Endothelial cell of umbilical vein (primary cell): ENCODE results near the gene BANF2. TPM values are rescaled to one million over a fixed set of nuclear protein-coding genes. Genes with fewer than 3 reads are reported as not detected.

ENCODE experiments used
- BruUV-seq: library from RNA; stranded (reverse); fragments of 400-500 nt; replicated peaks from 2 replicates; lab custom pipeline; 2021; lab: Mats Ljungman, UMichigan
- CTCF ChIA-PET: fragments of 300-600, 350-600 bp; sonication (Branson Sonifier 250); formaldehyde crosslinking; loops from one replicate; lab custom pipeline; 2021; ENCODE audit warnings: antibody characterized with exemption, inconsistent platforms; lab: Charles Lee
- POLR2A ChIA-PET: fragments of 300-600, 350-600 bp; sonication (Branson Sonifier 250); formaldehyde crosslinking; loops from one replicate; lab custom pipeline; 2021; ENCODE audit warnings: antibody characterized with exemption, inconsistent platforms; lab: Charles Lee
- DNase-seq: peaks from one replicate; pipeline ENCODE4 v3.0.0-alpha.2; 2011; ENCODE audit warnings: low read depth, low spot score
- FAIRE-seq: peaks from 2 replicates; lab custom pipeline; 2011; peaks lifted over from hg19 to GRCh38; lab: Jason Lieb, UNC
- H2AFZ ChIP-seq: 2 replicates; pipeline ENCODE4 v1.6.0; 2012; ENCODE audit warnings: low read depth, low read length, control low read depth, inconsistent platforms
- H3K27ac ChIP-seq: 2 replicates; pipeline ENCODE4 v1.5.1; 2011; ENCODE audit warnings: low read depth, mild to moderate bottlenecking, control low read depth, low read length, moderate library complexity; ENCODE audit not compliant: insufficient read depth
- H3K27me3 ChIP-seq, 2 experiments: 2 replicates each; pipeline versions ENCODE4 v1.6.0 to v1.6.1; 2011; ENCODE audit warnings: low read length in 2 of 2, mixed read lengths in 1 of 2; ENCODE audit not compliant: control insufficient read depth in 2 of 2, insufficient read depth in 2 of 2
- H3K36me3 ChIP-seq, 2 experiments: 2 replicates in 1 of 2; 3 replicates in 1 of 2; pipeline ENCODE4 v1.5.1; 2011; ENCODE audit warnings: low read length in 2 of 2, mild to moderate bottlenecking in 1 of 2, moderate library complexity in 1 of 2; ENCODE audit not compliant: control insufficient read depth in 2 of 2, insufficient read depth in 2 of 2; ENCODE audit errors: extremely low read depth in 1 of 2
- H3K4me1 ChIP-seq: 3 replicates; pipeline ENCODE4 v1.5.1; 2011; ENCODE audit warnings: mild to moderate bottlenecking, low read length; ENCODE audit not compliant: control insufficient read depth, insufficient read depth; ENCODE audit errors: extremely low read depth
- H3K4me2 ChIP-seq: 2 replicates; pipeline ENCODE4 v1.6.1; 2011; ENCODE audit warnings: low read length, control low read depth, mixed read lengths; ENCODE audit not compliant: insufficient read depth
- H3K4me3 ChIP-seq, 3 experiments: fragments of 200-600 bp in 1 of 3; sonication (generic), shearing (Covaris generic) in 1 of 3; replicated peaks in 1 of 3; 2 replicates each; pipeline ENCODE4 v1.5.1; 2011 to 2016; ENCODE audit warnings: control low read depth in 3 of 3, low read length in 3 of 3, mild to moderate bottlenecking in 2 of 3, inconsistent platforms in 1 of 3, low read depth in 1 of 3, moderate library complexity in 1 of 3; ENCODE audit not compliant: insufficient read depth in 1 of 3
- H3K79me2 ChIP-seq: 2 replicates; pipeline ENCODE4 v1.6.0; 2012; ENCODE audit warnings: low read length, inconsistent platforms; ENCODE audit not compliant: control insufficient read depth, insufficient read depth
- H3K9ac ChIP-seq: replicated peaks from 2 replicates; pipeline ENCODE3; 2011; ENCODE audit warnings: low read length, control low read depth; ENCODE audit not compliant: insufficient read depth; ENCODE audit errors: extremely low read depth
- H3K9me1 ChIP-seq: replicated peaks from 3 replicates; pipeline ENCODE4 v1.6.0; 2011; ENCODE audit warnings: mild to moderate bottlenecking, low read length; ENCODE audit not compliant: control insufficient read depth, insufficient read depth; ENCODE audit errors: extremely low read depth
- H3K9me3 ChIP-seq: replicated peaks from 2 replicates; pipeline ENCODE4 v1.5.1; 2012; ENCODE audit warnings: low read length, inconsistent platforms; ENCODE audit not compliant: control insufficient read depth, insufficient read depth
- H4K20me1 ChIP-seq: replicated peaks from 2 replicates; pipeline ENCODE3; 2011; ENCODE audit warnings: mild to moderate bottlenecking, low read length; ENCODE audit not compliant: control insufficient read depth, insufficient read depth; ENCODE audit errors: extremely low read depth
- EZH2 ChIP-seq: IDR thresholded peaks from 2 replicates; pipeline ENCODE4 v1.6.1; 2012; ENCODE audit warnings: borderline replicate concordance, low read depth, mild to moderate bottlenecking, moderate library complexity, low read length, inconsistent platforms; ENCODE audit not compliant: severe bottlenecking
- FOS ChIP-seq: IDR thresholded peaks from 2 replicates; pipeline ENCODE4 v1.6.1; 2011; ENCODE audit warnings: mild to moderate bottlenecking, low read length, moderate library complexity, borderline replicate concordance; ENCODE audit not compliant: insufficient read depth
- GATA2 ChIP-seq: IDR thresholded peaks from 2 replicates; pipeline ENCODE4 v1.7.0; 2011; ENCODE audit warnings: low read depth, mild to moderate bottlenecking, moderate library complexity, mixed read lengths, low read length; ENCODE audit not compliant: insufficient read length, insufficient read depth
- JUN ChIP-seq: IDR thresholded peaks from 2 replicates; pipeline ENCODE4 v1.6.1; 2011; ENCODE audit warnings: borderline replicate concordance, low read depth; ENCODE audit not compliant: insufficient read length, insufficient read depth
- MYC ChIP-seq: IDR thresholded peaks from one replicate; pipeline ENCODE4 v1.6.1; 2011; ENCODE audit warnings: mild to moderate bottlenecking, low read depth, low read length
- POLR2A ChIP-seq: IDR thresholded peaks from 2 replicates; pipeline ENCODE4 v1.6.1; 2012; ENCODE audit warnings: low read depth, mild to moderate bottlenecking, control low read depth, low read length
- POLR2AphosphoS5 ChIP-seq: IDR thresholded peaks from 2 replicates; pipeline ENCODE4 v1.6.1; 2012; ENCODE audit warnings: low read depth, mild to moderate bottlenecking, control low read depth, low read length, moderate library complexity; ENCODE audit not compliant: insufficient read depth
- dilution Hi-C: fragments of 300-500 bp; cut with MboI; formaldehyde crosslinking; loops from one replicate; pipeline ENCODE4 v1.15.0; 2019; ENCODE audit warnings: low sequenced_read_pairs; ENCODE audit not compliant: extremely low pct_ligation_motif_present
- intact Hi-C: fragments of 100-400 bp; cut with micrococcal nuclease; formaldehyde crosslinking; loops from one replicate; pipeline ENCODE4 v1.10.0; 2022
- polyA plus RNA-seq, 4 experiments: library from polyadenylated mRNA; depleted of rRNA in 3 of 4; stranded (reverse) in 3 of 4; unstranded in 1 of 4; fragments of >200 nt; gene quantifications; 2 replicates each; pipeline versions ENCODE4 v1.2.1 to v1.2.3, GENCODE V29; 2011 to 2012; ENCODE audit warnings: missing spikeins in 1 of 4
- total RNA-seq: library from RNA; stranded (reverse); gene quantifications from 2 replicates; pipeline ENCODE4 v1.2.3, GENCODE V29; 2021
- TF ChIP-seq, protein P1 (sequence below): IDR thresholded peaks from 2 replicates; pipeline ENCODE4 v1.6.1; 2011; ENCODE audit not compliant: insufficient read depth, insufficient read length
- TF ChIP-seq, protein P2 (sequence below), 2 donors: IDR thresholded peaks; 1 replicate in 1 of 2; 2 replicates in 1 of 2; pipeline ENCODE4 v1.5.1; 2011; ENCODE audit warnings: low read length in 2 of 2, mild to moderate bottlenecking in 2 of 2, moderate library complexity in 2 of 2, control low read depth in 1 of 2, inconsistent platforms in 1 of 2, low read depth in 1 of 2; ENCODE audit not compliant: insufficient read depth in 1 of 2; ENCODE audit errors: extremely low read depth in 1 of 2

The BANF2 gene
- total and polyA plus RNA-seq, 2 donors (not counting 3 experiments of a cell fraction or from before 2014, with no cell fraction given) = not detected

DNA sequence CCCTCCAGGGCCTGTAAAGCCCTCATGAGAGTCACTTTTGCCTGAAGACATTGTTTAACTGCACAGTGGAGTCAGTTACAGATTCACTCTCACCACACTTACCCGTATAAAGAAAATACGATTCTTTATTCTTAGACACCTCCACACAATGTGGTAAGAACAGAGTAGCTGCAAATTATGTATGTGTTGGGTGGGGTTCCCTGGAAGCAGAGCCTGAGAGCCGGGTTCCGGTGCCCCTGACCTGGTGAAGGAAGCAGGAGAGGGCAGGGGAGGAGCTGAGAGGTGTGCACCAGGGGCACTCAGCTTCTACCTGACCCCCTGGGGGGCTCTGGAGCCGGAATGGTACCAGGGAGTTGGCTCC, 11.5 kb downstream of the BANF2 start:
- H3K4me2 ChIP-seq = no peak overlapping the region
- FAIRE-seq (no peak), DNase-seq (no peak)
- ChIA-PET CTCF (no interaction called here), POLR2A (no interaction called here)
- H3K4me3 ChIP-seq = no peak overlapping the region
- BruUV-seq = no TSS peak
- dilution Hi-C loops (no loop called here), intact Hi-C loops (no loop called here)
- H3K4me1 ChIP-seq = no peaks in the 10 kb centered on the region
- TF ChIP-seq FOS (no peak), GATA2 (no peak), POLR2AphosphoS5 (no peak)
- TF ChIP-seq, protein P1, sequence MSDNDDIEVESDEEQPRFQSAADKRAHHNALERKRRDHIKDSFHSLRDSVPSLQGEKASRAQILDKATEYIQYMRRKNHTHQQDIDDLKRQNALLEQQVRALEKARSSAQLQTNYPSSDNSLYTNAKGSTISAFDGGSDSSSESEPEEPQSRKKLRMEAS = no peak
- no peak overlapping the region for H2AFZ ChIP-seq
- no peaks in the 10 kb centered on the region for H3K9me1 ChIP-seq
- peaks cover 2% of the 10 kb centered on the region in 2 experiments for H3K27me3 ChIP-seq
- H3K27ac ChIP-seq = no peak overlapping the region
- no peak overlapping the region for H3K9ac ChIP-seq
- H3K36me3 ChIP-seq = no peaks in the 10 kb centered on the region
- no peaks in the 10 kb centered on the region for H3K79me2 ChIP-seq
- H3K9me3 ChIP-seq = no peaks in the 10 kb centered on the region
- H4K20me1 ChIP-seq = no peaks in the 10 kb centered on the region

DNA sequence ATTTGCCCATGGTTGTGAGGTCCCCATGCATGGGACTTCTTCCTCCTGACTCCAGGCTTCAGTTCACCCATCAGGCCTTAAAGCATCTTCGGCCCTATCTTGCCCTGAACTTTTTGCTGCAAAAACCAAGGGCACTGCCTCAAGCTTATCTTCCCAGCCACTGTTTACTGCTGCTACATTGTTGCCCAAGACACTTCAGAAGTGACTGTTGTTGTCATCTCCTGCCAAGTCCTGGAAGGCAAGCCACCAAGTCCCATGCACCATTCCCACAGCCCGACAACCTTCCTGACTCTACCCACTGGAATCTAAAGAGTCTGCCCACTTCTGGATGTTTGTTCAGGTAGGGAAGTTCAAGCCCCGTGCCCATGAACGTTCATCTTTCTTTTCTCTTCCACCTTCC, 12.4 kb downstream of the BANF2 start:
- no peaks in the 10 kb centered on the region for H3K79me2 ChIP-seq
- no peak for DNase-seq
- no peaks in the 10 kb centered on the region for H4K20me1 ChIP-seq
- no peak overlapping the region for H3K27ac ChIP-seq
- POLR2A ChIA-PET = no interaction called here
- no peaks in the 10 kb centered on the region for H3K9me1 ChIP-seq
- no peaks in the 10 kb centered on the region for H3K36me3 ChIP-seq
- no peak overlapping the region for H3K4me3 ChIP-seq
- H3K4me1 ChIP-seq = no peaks in the 10 kb centered on the region
- BruUV-seq = no TSS peak
- dilution Hi-C loops (no loop called here), intact Hi-C loops (no loop called here)
- CTCF ChIA-PET = no interaction called here
- FAIRE-seq = no peak
- peaks cover 2 to 4% of the 10 kb centered on the region in 2 experiments for H3K27me3 ChIP-seq
- TF ChIP-seq EZH2 = no peak
- TF ChIP-seq MYC = no peak
- no peak for TF ChIP-seq FOS
- TF ChIP-seq POLR2A = no peak
- no peak for TF ChIP-seq POLR2AphosphoS5
- TF ChIP-seq, protein P1 = no peak
- TF ChIP-seq JUN = no peak
- TF ChIP-seq, protein P2, sequence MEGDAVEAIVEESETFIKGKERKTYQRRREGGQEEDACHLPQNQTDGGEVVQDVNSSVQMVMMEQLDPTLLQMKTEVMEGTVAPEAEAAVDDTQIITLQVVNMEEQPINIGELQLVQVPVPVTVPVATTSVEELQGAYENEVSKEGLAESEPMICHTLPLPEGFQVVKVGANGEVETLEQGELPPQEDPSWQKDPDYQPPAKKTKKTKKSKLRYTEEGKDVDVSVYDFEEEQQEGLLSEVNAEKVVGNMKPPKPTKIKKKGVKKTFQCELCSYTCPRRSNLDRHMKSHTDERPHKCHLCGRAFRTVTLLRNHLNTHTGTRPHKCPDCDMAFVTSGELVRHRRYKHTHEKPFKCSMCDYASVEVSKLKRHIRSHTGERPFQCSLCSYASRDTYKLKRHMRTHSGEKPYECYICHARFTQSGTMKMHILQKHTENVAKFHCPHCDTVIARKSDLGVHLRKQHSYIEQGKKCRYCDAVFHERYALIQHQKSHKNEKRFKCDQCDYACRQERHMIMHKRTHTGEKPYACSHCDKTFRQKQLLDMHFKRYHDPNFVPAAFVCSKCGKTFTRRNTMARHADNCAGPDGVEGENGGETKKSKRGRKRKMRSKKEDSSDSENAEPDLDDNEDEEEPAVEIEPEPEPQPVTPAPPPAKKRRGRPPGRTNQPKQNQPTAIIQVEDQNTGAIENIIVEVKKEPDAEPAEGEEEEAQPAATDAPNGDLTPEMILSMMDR (IDR thresholded peaks at IDR 0.05; ENCODE audit: extremely low read depth in 1 of 2, insufficient read depth in 1 of 2, low read depth in 1 of 2, low read length in 2 of 2) = no peak
- no peak for TF ChIP-seq GATA2
- no peak overlapping the region for H3K4me2 ChIP-seq
- no peak overlapping the region for H2AFZ ChIP-seq
- H3K9ac ChIP-seq = no peak overlapping the region
- H3K9me3 ChIP-seq = no peaks in the 10 kb centered on the region
